HG02938 (cell line): ENCODE data around the gene ZRSR2.
"Not testable (repeated sequence)": the region's sequence is repeated elsewhere in the genome, so short reads cannot be mapped to it uniquely, and the experiment has no call there.

ENCODE experiments used
- ATAC-seq: cut with Tn5 transposase; IDR thresholded peaks from one replicate; pipeline ENCODE4 v1.9.1; 2021; ENCODE audit warnings: mild to moderate bottlenecking, moderate library complexity; ENCODE audit not compliant: unreplicated experiment

The ZRSR2 gene

GRCh38 chrX:15790769-15791290, 546 bp downstream of the ZRSR2 start:
- peak; percentile 25 for ATAC-seq

DNA sequence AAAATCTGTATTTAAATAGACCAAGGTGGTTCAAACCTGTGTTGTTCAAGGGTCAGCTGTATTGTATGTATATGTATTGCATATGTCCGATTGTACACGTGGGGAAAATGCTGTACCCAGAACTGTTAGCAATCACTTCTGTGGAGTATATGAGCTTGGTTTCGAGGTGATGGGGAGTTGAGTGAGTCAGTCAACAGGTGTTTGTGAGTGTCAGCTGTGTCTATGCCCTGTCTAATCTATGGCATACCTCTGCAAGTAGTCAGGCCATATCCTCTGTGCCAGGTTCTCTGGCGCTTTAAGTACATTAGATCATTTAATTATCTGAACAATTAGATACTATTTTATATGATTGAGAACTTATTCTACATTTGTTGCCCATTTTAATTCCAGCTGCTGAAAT, 7.4 kb downstream of the ZRSR2 start:
- ATAC-seq: no peak

DNA sequence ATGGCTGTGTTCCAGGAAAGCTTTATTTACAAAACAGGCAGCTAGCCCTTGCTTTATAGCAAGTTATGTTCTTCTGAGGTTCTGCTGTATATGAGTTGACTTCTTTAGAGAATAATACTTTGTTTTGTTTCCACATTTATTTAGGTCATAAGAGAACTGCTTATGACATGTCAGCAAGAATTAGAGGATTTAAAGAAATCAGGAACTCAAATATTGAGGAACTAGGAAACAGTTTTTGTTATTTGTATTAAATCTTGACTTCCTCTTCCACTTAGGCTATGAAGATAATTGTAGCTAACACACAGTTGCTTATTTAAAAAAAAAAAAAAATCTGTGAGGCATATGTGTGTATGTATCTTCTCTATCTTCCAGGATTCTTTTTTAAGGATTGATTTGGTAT, 14.3 kb downstream of the ZRSR2 start:
- ATAC-seq: no peak

DNA sequence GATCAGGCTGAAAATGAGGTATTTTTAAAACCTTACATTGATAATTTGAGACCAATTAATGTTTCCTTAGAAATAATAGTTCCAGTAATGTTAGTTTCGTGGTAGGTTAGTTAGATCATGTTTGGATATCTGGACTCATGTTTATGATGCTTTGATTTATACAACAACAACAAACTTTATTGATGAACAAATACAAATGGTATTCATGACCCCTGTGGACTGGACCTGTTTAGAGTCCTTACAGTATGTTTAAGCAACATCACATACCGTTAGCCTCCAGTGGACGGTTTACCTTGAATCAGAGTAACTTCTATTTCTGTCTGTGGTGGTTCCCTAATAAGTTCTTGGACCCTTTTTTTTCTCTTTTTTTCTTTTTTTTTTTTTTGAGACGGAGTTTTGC, 18.0 kb downstream of the ZRSR2 start:
- ATAC-seq: no peak

DNA sequence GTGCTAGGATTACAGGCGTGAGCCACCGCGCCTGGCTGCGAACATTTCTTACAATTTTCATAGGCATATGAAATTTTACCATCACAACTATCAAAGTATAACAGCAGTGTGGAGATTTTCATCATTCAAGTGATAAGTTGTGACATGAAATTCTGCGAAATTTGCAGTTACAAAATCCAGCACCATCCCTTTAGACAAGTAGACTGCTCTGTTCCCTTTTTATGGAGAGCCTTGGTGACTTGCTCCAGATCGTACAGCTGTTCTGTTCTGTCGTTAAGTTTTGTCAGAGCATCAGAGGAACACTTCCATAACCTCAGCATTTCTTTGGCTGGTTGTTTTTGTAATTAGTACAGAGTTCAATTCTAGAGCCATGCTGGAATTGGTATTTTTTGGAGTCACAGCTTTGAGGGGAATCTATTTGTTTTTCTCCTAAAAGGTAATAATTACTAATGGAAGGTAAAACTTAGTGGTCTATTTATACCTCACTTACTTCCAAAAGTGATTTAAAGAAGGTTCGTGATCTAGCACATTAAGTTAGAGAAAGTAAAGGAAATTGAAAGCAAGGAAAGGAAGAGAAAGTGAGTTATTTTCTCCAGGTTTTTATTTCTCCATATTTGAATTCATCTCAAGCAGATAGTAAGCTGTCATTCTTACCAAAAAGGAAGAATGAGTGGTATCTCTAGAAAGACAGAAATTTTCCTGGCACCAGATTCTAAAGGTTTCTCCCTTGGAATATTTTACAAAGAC, 22.1 kb downstream of the ZRSR2 start:
- no peak for ATAC-seq

DNA sequence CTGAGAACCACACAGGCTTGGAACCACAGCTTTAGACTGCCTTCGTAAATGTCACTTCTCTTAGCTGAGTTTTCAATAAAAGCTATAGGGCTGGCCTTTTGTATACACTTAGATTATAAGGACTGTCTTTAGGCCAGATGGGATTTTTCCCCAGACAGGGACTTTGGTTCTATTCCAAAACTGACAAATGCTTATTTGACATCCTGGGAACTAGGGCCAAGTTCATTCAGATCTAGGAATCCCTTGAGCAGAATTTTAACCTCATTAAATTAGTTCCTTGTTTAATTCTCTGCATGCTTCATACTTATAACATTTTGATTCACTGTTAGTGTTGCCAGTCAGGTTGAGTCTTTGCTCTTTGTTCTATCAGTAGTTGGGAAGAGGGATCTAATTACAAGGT, 23.1 kb downstream of the ZRSR2 start:
- no peak for ATAC-seq

DNA sequence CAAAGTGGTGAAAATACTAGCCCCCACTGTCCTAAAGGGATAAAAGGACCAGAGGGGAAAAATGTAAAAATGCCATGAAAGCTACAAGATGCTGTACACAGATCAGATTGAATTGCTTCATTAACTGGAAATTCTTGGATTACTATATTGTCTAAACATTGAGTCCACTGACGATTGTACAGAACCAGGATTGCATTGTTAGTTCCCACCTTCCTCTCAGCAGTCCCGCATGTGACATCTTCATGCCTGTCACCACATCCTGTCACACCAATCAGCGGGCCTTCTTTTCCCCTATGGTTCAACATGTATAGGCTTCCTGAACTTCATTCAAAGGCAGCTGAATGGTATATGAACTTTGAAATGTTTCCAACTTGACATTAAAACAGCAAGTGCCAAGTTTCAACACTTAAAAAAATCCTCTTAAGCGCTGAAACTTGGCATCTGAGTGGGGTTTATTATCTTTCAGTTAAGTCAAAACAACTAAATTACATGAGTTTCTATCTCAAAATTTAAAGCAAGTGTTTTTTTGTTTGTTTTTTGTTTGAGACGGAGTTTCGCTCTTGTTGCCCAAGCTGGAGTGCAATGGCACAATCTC, 24.6 kb downstream of the ZRSR2 start:
- no peak for ATAC-seq

- ATAC-seq: peak; percentile 62
Measured at GRCh38 chrX:15815779-15816437, 25.6 kb downstream of the ZRSR2 start.

DNA sequence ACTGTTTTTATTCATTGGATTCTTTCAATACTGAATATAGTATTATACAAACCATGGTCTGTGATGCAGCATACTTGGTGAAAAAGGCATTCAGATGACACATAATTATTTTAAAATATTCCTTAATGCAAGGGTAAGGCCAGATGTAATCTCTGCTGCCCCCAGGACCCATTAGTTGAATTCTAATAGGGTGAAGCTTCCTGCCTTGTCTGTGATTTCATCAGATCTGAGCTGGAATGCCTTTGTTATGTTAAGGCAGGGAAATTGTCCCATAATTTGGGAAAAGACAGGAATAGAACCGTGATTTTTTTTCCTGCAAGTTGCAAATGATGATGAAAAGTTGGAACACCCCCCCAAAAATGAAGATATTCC, 26.1 kb downstream of the ZRSR2 start:
- no peak for ATAC-seq

GRCh38 chrX:15816886-15817285, 26.6 kb downstream of the ZRSR2 start:
- no peak for ATAC-seq

DNA sequence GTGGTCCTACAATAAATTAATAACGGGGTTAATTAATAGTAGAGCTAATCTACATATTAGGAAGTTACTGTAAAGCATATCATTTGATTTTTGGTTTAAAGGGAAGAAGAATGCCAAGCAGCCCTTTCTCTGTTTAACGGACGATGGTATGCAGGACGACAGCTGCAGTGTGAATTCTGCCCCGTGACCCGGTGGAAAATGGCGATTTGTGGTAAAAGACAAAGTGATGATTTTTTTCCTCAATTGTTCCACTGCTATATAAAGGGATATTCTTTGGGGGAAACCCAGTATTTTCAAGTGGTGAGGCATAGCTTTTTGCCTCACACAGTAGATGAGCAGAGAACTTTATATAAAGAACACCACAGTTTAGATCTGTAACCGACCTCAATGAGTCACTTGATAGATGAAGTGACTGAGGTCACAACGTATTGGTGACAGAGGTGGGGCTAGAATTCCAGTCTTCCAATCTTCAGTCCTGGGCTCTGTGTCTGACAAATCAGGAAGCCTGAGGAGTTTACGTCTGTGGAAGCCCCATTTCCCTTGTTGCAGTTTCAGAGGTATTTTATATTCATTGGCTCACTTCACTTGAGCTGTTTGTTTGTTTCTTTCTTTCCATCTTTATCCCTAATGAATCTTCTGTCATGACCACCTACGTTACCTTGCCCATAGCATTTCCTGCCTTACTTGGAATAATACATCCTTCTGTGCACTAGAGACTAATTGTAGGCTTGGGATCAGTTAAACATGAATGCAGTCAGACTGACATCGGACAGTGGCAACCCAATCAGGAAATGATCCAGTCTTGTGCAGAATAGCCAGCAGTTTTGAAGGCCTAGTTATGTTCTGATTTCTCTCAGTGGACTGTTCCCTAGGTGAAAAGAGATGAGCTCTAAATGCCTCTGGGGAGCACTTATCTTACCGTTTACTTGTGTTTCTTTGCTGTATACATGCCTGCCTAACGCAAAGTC, 30.1 kb downstream of the ZRSR2 start:
- ATAC-seq: no peak

- no peak for ATAC-seq
Measured at GRCh38 chrX:15822922-15823321, 32.6 kb downstream of the ZRSR2 start.

DNA sequence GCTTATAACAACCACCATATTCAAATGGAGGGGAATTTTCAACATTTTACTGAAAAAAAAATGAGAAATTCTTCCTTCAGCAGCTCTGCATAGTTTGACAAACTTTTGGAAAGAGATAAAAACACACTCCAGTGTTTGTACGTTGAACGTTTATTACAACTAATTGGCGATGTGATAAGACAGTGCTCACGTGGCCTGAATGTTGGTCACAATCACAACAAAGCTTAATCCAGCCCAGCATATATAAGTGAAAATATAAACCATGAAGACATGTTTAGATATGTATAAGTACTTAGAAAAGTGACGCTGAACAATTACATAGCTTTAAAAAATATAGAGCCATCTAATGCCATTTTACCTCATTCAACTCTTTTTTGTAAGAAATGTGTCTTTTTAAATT, 35.7 kb downstream of the ZRSR2 start:
- no peak for ATAC-seq

GRCh38 chrX:15829217-15829616, 38.9 kb downstream of the ZRSR2 start:
- ATAC-seq: no peak

DNA sequence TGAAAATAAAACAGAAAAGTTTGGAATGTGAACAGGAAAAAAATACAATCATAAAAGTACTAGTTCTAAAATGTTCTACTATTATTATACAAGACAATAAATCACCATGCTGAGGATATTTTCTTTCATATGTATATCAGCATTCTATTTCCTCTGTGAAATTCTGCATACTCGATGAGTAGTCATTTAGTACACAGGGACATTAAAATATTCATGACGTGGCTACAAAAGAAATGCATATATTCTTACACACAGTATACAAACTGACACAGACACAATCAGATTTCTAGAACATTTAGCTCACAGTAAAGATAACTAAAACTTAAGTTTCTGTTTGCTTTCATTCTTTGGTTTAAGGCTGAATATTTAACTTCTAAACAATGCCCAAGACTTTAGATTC, 41.1 kb downstream of the ZRSR2 start:
- not testable (repeated sequence) for ATAC-seq

- ATAC-seq: no peak
Measured at GRCh38 chrX:15834053-15834452, 43.8 kb downstream of the ZRSR2 start.

GRCh38 chrX:15834827-15835595, 44.7 kb downstream of the ZRSR2 start:
- ATAC-seq: no peak

DNA sequence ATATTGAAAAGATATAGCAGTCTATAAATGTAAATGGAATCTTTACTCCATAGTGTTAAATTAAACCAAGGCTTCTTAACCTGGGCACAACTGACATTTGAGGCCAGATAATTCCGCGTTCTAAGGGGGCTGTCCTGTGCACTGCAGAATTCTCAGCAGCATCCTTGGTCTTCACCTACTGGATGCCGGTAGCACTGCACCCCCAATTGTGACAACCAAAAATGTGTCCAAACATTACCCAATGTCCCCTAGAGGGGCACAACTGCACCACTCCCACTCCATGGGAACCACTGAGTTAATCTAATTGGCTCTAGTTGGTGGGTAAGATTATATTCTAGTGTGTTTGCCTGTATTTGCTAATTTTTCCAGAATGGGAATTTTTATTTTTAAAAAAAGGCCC, 47.7 kb downstream of the ZRSR2 start:
- ATAC-seq: no peak

GRCh38 chrX:15841853-15842516, 51.7 kb downstream of the ZRSR2 start:
- no peak for ATAC-seq

GRCh38 chrX:15843960-15844359, 53.7 kb downstream of the ZRSR2 start:
- ATAC-seq: no peak
